GM21786 (cell line): Measurements from ENCODE around the gene MAP3K12.
A peak's percentile ranks its signal among the peaks of the same experiment; 100 is the strongest.

Experiments
- ATAC-seq: cut with Tn5 transposase; IDR thresholded peaks from one replicate; pipeline ENCODE4 v1.9.1; 2021; ENCODE audit not compliant: unreplicated experiment

Gene MAP3K12

GRCh38 chr12:53510181-53510812 is 11.0 kb upstream of the MAP3K12 start:
- no peak for ATAC-seq

DNA sequence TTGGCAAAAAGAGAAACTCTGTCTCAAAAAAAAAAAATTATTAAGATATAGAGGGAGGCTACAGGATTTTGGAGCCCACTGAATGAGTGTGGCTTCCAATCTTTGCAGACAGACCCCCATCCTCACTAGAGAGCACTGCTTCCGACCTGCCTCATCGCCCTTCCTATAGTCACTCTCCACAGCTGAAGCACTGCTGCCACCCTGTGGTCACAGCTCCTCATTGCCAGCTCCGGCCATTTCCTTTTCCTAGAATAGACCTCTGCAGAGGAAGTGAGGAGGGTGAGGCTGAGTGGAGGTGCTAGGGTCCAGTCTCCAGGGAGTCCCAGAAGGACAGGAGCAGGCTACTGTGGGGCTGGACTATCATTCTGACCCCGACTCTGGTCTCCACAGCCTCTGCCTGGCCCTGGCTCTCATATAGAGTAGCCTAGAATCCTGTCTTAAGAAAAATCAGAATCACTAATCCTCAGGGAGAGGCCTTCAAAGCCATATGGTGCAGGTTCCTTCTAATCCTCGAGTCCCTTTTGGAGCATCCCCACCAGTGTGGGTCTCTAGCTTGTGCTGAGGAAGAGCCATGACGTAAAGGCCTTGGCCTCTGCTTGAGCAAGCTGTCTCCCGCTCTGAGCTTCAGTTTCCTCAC is 9.4 kb upstream of the MAP3K12 start:
- peak; percentile 93 for ATAC-seq

- no peak for ATAC-seq
Observed at GRCh38 chr12:53507603-53507885, 8.3 kb upstream of the MAP3K12 start.

- ATAC-seq: no peak
Observed at GRCh38 chr12:53506881-53507602, 7.8 kb upstream of the MAP3K12 start, which contains the start of gene NPFF. Gene NPFF (minus strand): TSS chr12:53507484. CDS start chr12:53507474, 10 bp downstream.

- ATAC-seq: no peak
Observed at GRCh38 chr12:53506450-53506785, 7.2 kb upstream of the MAP3K12 start.

GRCh38 chr12:53505555-53506449 is 6.5 kb upstream of the MAP3K12 start:
- no peak for ATAC-seq

GRCh38 chr12:53505086-53505485 is 5.8 kb upstream of the MAP3K12 start:
- no peak for ATAC-seq

DNA sequence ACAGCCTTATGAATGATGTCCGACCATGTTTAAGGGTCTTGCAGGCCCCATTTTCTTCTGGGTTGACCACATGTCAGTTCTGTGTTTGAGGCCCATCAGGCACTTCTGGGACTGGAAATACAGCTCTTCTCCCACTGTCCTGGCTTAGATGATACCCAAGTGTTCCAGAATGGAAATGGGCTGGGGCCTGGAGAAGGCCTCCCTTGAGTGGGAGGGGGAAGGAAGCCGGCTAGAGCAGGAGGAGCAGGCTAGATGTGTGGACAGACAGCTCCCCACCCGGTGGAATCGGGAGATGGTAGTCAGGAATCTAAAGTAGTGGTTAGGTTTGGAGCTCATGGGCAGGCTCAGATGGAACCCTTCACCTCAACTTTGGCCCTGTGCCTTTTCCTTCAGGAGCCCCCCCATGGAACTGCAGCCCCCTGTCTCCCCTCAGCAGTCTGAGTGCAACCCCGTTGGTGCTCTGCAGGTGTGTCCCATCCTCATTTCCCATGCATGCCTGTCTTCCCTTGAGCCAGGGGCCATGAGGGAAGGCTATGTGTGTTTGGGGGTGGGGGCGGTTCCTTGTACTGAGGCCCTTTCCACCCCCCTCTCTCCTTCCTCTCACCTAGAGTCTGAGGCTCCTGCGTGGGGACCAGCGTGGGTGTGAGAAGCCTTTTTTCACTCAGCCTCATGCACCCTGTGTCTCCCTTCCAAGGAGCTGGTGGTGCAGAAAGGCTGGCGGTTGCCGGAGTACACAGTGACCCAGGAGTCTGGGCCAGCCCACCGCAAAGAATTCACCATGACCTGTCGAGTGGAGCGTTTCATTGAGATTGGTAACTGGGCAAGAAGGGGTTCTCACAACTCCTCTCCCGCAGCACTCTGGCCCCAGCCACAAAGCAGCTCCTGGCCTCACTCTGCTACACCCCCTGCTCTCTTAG is 5.0 kb upstream of the MAP3K12 start:
- ATAC-seq: no peak

DNA sequence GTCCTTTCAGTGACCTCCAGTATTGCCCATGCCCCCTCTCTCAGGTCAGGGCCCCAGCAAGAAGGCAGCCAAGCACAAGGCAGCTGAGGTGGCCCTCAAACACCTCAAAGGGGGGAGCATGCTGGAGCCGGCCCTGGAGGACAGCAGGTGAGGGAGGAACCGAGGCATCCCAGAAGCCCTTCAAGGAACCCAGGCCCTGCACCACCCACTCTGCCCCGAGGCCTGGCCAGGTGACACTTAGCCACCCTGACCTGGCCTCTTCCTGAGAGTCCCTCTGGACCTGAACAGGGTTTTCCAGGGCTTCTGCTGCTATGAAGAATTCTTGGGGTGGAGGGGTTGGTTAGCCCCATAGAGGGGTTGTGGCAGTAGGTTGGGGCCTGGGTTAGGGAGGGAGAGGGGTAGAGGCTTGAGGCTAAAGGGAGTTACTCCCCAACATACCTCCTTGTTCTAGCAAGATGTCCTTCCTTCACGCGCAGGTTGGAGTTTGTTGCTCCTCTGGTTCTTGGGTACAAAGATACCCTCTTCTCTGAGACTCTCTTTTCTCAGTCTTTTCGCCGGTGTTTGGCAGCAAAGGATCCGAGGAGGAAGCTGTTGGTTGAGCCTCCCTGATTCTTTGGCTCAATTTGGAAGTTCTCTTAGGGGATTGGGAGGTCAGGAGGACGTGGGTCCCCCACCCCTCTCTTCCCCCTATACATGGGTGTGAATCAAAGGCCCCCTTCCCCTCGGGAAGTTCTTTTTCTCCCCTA is 3.9 kb upstream of the MAP3K12 start:
- no peak for ATAC-seq

GRCh38 chr12:53502331-53502730 is 3.1 kb upstream of the MAP3K12 start:
- no peak for ATAC-seq

DNA sequence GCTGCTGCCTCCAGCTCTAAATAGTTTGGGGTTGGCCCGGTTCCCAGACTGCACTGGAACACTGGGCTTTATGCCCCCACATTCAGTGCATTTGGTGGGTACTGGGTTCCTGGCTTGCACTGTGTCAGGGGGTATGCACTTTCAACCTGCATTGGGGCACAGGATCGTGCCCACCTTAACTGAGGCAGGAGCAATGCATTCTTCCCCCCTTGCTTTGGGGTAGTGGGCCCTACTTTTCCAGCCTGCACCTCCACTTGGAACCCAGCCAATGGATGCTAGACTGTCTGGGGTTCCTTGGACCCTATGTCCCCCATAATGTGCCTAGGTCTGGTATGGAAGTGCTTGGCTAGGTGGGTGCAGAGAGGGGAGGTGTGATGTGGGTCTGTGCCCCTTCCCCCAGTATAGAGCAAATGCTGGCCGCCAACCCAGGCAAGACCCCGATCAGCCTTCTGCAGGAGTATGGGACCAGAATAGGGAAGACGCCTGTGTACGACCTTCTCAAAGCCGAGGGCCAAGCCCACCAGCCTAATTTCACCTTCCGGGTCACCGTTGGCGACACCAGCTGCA is 2.4 kb upstream of the MAP3K12 start:
- no peak for ATAC-seq

- ATAC-seq: peak; percentile 77
Observed at GRCh38 chr12:53500776-53501614, 1.7 kb upstream of the MAP3K12 start, which contains the start of gene TARBP2. Gene TARBP2 (plus strand): TSS chr12:53501283. CDS start chr12:53501409, 126 bp downstream.

GRCh38 chr12:53500142-53500775 is 1.0 kb upstream of the MAP3K12 start:
- ATAC-seq: no peak

GRCh38 chr12:53498235-53498630 is 1.0 kb downstream of the MAP3K12 start:
- ATAC-seq: no peak

GRCh38 chr12:53497461-53497860 is 1.8 kb downstream of the MAP3K12 start:
- no peak for ATAC-seq

DNA sequence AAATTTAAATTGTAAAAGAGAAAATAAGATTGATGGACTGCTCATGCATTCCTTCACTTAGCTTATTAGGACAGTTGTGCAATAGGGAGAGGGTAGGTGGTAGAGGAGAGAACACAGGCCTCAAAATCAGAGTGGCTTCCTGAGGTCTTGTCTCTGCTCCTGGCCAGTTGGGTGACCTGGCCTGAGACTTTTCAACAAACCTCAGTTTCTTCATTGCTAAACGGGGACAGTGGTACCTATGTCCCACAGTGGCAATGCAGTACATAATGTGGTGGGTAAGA is 2.6 kb downstream of the MAP3K12 start:
- no peak for ATAC-seq

- ATAC-seq: no peak
Observed at GRCh38 chr12:53495903-53496751, 3.1 kb downstream of the MAP3K12 start.
